ENCODE measurements around the gene UGT3A2.

GRCh38 chr5:36073595-36074216, 7.0 kb upstream of the UGT3A2 start:
- TF ChIP-seq, protein P1, sequence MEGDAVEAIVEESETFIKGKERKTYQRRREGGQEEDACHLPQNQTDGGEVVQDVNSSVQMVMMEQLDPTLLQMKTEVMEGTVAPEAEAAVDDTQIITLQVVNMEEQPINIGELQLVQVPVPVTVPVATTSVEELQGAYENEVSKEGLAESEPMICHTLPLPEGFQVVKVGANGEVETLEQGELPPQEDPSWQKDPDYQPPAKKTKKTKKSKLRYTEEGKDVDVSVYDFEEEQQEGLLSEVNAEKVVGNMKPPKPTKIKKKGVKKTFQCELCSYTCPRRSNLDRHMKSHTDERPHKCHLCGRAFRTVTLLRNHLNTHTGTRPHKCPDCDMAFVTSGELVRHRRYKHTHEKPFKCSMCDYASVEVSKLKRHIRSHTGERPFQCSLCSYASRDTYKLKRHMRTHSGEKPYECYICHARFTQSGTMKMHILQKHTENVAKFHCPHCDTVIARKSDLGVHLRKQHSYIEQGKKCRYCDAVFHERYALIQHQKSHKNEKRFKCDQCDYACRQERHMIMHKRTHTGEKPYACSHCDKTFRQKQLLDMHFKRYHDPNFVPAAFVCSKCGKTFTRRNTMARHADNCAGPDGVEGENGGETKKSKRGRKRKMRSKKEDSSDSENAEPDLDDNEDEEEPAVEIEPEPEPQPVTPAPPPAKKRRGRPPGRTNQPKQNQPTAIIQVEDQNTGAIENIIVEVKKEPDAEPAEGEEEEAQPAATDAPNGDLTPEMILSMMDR (IDR thresholded peaks at IDR 0.05; ENCODE audit: borderline replicate concordance, extremely low read depth, low read length, poor library complexity, severe bottlenecking): peak; percentile 81
- TF ChIP-seq EZH2 (IDR thresholded peaks at IDR 0.05; ENCODE audit: borderline replicate concordance, low read depth, low read length, severe bottlenecking): no peak
